K562 (cell line): Measurements from ENCODE around the gene LTK. TPM values are rescaled to one million over a fixed set of nuclear protein-coding genes. Genes with fewer than 3 reads are reported as not detected.

Source experiments
- MAZ ChIP-seq, 2 experiments: fragments of 450-650 bp in 1 of 2; sonication (generic) in 1 of 2; formaldehyde crosslinking; IDR thresholded peaks in 1 of 2; conservative IDR thresholded peaks in 1 of 2; 2 replicates each; pipeline versions ENCODE4 v1.4.0 to v1.5.0; 2020; ENCODE audit warnings: mild to moderate bottlenecking in 1 of 2, missing genetic modification reagents in 1 of 2
- MCM7 ChIP-seq, 2 experiments: fragments of 450-650 bp; IDR thresholded peaks; 2 replicates each; pipeline ENCODE4 v1.6.1; 2016 to 2018
- PPARD ChIP-seq: fragments of 250-450 bp; sonication (Bioruptor Pico); IDR thresholded peaks from 2 replicates; pipeline ENCODE4 v1.8.0; 2022; ENCODE audit warnings: inconsistent platforms, mild to moderate bottlenecking, moderate library complexity
- RBM17 ChIP-seq: fragments of 200-400 bp; formaldehyde crosslinking; IDR thresholded peaks from 2 replicates; pipeline ENCODE4 v1.6.1; 2017; ENCODE audit warnings: low read depth, mild to moderate bottlenecking, low read length, borderline replicate concordance
- SUPT5H ChIP-seq: fragments of 450-650 bp; IDR thresholded peaks from 2 replicates; pipeline ENCODE4 v1.6.1; 2016
- TRIM28 ChIP-seq: fragments of 450-650 bp; IDR thresholded peaks from 2 replicates; pipeline ENCODE4 v1.6.1; 2017
- ZBTB40 ChIP-seq, 2 experiments: fragments of 450-650 bp in 1 of 2; sonication (generic) in 1 of 2; formaldehyde crosslinking in 1 of 2; IDR thresholded peaks; 2 replicates each; pipeline versions ENCODE4 v1.7.1 to v1.9.0; 2016 to 2022; ENCODE audit warnings: inconsistent platforms in 1 of 2, mild to moderate bottlenecking in 1 of 2, missing genetic modification reagents in 1 of 2
- ZBTB5 ChIP-seq: fragments of 450-650 bp; IDR thresholded peaks from 2 replicates; pipeline ENCODE4 v1.6.1; 2017; ENCODE audit warnings: antibody characterized with exemption
- ZC3H4 ChIP-seq: sonication (generic); formaldehyde crosslinking; IDR thresholded peaks from 2 replicates; pipeline ENCODE4 v1.9.0; 2021; ENCODE audit warnings: missing genetic modification reagents, borderline replicate concordance
- ZKSCAN1 ChIP-seq: fragments of 150-350 bp; IDR thresholded peaks from 2 replicates; pipeline ENCODE4 v1.6.1; 2016; ENCODE audit warnings: low read depth, low read length
- ZNF224 ChIP-seq: sonication (generic); formaldehyde crosslinking; IDR thresholded peaks from 2 replicates; pipeline ENCODE4 v1.8.0; 2022; ENCODE audit warnings: mild to moderate bottlenecking, missing genetic modification reagents
- ZNF592 ChIP-seq: fragments of 450-650 bp; IDR thresholded peaks from 2 replicates; pipeline ENCODE4 v1.6.1; 2017; ENCODE audit warnings: antibody characterized with exemption, mild to moderate bottlenecking
- polyA plus RNA-seq, 8 experiments: library from polyadenylated mRNA; depleted of rRNA in 4 of 8; stranded (reverse) in 5 of 8; unstranded in 3 of 8; fragments of >200 nt; fragmentation: Nextera tagmentation in 2 of 8; fragmentation: Illumina TruSeq in 1 of 8; extraction: Ambion mirVana in 2 of 8; extraction: Trizol in 1 of 8; gene quantifications; 2 replicates each; pipeline versions ENCODE4 v1.2.1 to v1.2.3, GENCODE V29; 2011 to 2014; ENCODE audit warnings: inconsistent platforms in 1 of 8, missing spikeins in 1 of 8
- total RNA-seq, 7 experiments: library from RNA; depleted of rRNA in 6 of 7; stranded (reverse); fragments of >200 nt in 6 of 7; fragmentation: Illumina TruSeq in 2 of 7; extraction: Trizol in 2 of 7; gene quantifications; 2 replicates each; pipeline versions ENCODE4 v1.2.1 to v1.2.3, GENCODE V29; 2011 to 2021; ENCODE audit warnings: low replicate concordance in 1 of 7

LTK gene
- total and polyA plus RNA-seq, 9 of the 15 experiments (the other 6 are each of a cell fraction or from before 2014, with no cell fraction given): 0.25 to 4.4 (median 1.8) TPM

GRCh38 chr15:41495736-41496599 is 17.7 kb downstream of the LTK start (continued):
- peak; percentile 88 for TF ChIP-seq ZNF592
- TF ChIP-seq ZBTB5: no peak
- no peak for TF ChIP-seq MCM7 (IDR thresholded peaks at IDR 0.05)
- TF ChIP-seq MAZ (CRISPR knock-in tag; conservative IDR thresholded peaks at IDR 0.05 in 1 of 2, IDR thresholded peaks at IDR 0.05 in 1 of 2): peak; percentile 29 to 78; a peak in 2 of 4 replicates
- TF ChIP-seq PPARD (CRISPR knock-in tag): no peak
- TF ChIP-seq ZC3H4 (CRISPR knock-in tag): no peak
- TF ChIP-seq SUPT5H: no peak
- TF ChIP-seq ZNF224: no peak
- no peak for TF ChIP-seq ZBTB40 (IDR thresholded peaks at IDR 0.05)
- TF ChIP-seq ZBTB40 (CRISPR knock-in tag; IDR thresholded peaks at IDR 0.05): no peak
- TF ChIP-seq RBM17: no peak
- TF ChIP-seq ZKSCAN1: no peak
- no peak for TF ChIP-seq TRIM28
